Prostate gland (tissue), 2 donors: ENCODE results near the gene ATP5PD. TPM values are rescaled to one million over a fixed set of nuclear protein-coding genes. Genes with fewer than 3 reads are reported as not detected.
A peak's percentile ranks its signal among the peaks of the same experiment; 100 is the strongest.
"Not testable (repeated sequence)": the region's sequence is repeated elsewhere in the genome, so short reads cannot be mapped to it uniquely, and the experiment has no call there.

Source experiments
- DNase-seq: peaks from one replicate; pipeline ENCODE4 v3.0.0-alpha.2; 2019; ENCODE audit warnings: low spot score
- H3K27ac ChIP-seq, 2 donors: fragments of 200-600 bp; sonication (generic); 2 replicates each; pipeline ENCODE4 v1.5.1; 2017 to 2019
- H3K27me3 ChIP-seq: fragments of 200-600 bp; sonication (generic); replicated peaks from 2 replicates; pipeline ENCODE4 v1.5.1; 2019; ENCODE audit not compliant: insufficient read depth
- H3K36me3 ChIP-seq, 2 donors: fragments of 200-600 bp; sonication (generic); 1 replicate in 1 of 2; 2 replicates in 1 of 2; pipeline versions ENCODE4 v1.5.1 to v1.8.1; 2017 to 2019
- H3K4me1 ChIP-seq: fragments of 200-600 bp; sonication (generic); replicated peaks from 2 replicates; pipeline ENCODE4 v1.5.1; 2019
- H3K4me3 ChIP-seq, 2 donors: fragments of 200-600 bp; sonication (generic); 2 replicates each; pipeline ENCODE4 v1.5.1; 2017 to 2019
- H3K9me3 ChIP-seq: fragments of 200-600 bp; sonication (generic); 2 replicates; pipeline ENCODE4 v1.5.1; 2017
- POLR2A ChIP-seq: fragments of 450-650 bp; IDR thresholded peaks from one replicate; pipeline ENCODE4 v1.6.1; 2016; ENCODE audit warnings: antibody characterized with exemption, mild to moderate bottlenecking
- POLR2AphosphoS5 ChIP-seq: sonication (generic); formaldehyde crosslinking; IDR thresholded peaks from one replicate; pipeline ENCODE4 v1.6.1; 2017; ENCODE audit warnings: antibody characterized with exemption
- WGBS: methylation state at CpG from one replicate; pipeline ENCODE4 v1.1.5; 2018; 5-methylcytosine and 5-hydroxymethylcytosine counted together
- intact Hi-C: fragments of 100-400 bp; cut with DNase I; formaldehyde crosslinking; loops from one replicate; pipeline ENCODE4 v1.14.2; 2022
- total RNA-seq, 2 donors: library from RNA; depleted of rRNA; stranded (reverse); fragments of >200 nt; gene quantifications; one replicate each; pipeline ENCODE4 v1.1.0, GENCODE V29; 2016
- TF ChIP-seq, protein P1 (sequence below), 4 experiments: fragments of 200-600 bp in 2 of 4; fragments of 450-650 bp in 2 of 4; sonication (generic) in 2 of 4; IDR thresholded peaks; 1 replicate in 3 of 4; 2 replicates in 1 of 4; pipeline ENCODE4 v1.5.1; 2016 to 2019; ENCODE audit warnings: antibody characterized with exemption in 4 of 4, mild to moderate bottlenecking in 2 of 4, moderate library complexity in 2 of 4

ATP5PD gene
- total RNA-seq, 2 donors from 2014 or later: 116 to 201 TPM

DNA sequence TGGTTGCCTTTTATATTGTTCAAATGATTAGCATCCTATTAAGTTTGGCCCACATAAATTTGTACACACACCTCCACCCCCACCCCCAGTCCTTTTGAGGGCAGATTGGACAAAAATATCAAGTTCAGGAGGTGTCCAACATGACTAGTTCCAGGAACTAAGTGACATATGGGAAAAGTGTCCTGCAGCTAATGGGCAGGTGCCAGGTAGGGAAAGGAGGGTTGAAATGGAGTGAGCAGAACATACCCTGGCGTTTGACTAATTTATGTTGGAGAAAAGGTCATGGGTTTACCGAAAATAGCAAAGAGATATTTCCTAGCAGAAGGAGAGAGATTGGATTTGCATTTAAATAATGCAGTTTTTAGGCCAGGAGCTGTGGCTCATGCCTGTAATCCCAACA lies 5.2 kb upstream of the ATP5PD start:
- TF ChIP-seq POLR2A (no peak), POLR2AphosphoS5 (no peak)
- TF ChIP-seq, protein P1, sequence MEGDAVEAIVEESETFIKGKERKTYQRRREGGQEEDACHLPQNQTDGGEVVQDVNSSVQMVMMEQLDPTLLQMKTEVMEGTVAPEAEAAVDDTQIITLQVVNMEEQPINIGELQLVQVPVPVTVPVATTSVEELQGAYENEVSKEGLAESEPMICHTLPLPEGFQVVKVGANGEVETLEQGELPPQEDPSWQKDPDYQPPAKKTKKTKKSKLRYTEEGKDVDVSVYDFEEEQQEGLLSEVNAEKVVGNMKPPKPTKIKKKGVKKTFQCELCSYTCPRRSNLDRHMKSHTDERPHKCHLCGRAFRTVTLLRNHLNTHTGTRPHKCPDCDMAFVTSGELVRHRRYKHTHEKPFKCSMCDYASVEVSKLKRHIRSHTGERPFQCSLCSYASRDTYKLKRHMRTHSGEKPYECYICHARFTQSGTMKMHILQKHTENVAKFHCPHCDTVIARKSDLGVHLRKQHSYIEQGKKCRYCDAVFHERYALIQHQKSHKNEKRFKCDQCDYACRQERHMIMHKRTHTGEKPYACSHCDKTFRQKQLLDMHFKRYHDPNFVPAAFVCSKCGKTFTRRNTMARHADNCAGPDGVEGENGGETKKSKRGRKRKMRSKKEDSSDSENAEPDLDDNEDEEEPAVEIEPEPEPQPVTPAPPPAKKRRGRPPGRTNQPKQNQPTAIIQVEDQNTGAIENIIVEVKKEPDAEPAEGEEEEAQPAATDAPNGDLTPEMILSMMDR (IDR thresholded peaks at IDR 0.05): no peak
- Histone ChIP-seq H3K27me3 (no peaks in the 10 kb centered on the region), H3K4me3 (no peak overlapping the region), H3K27ac (no peak overlapping the region), H3K9me3 (no peaks in the 10 kb centered on the region), H3K36me3 (peaks cover 0 to 3% of the 10 kb centered on the region in 2 donors), H3K4me1 (no peaks in the 10 kb centered on the region)
- 77% methylated on average over 2 of the region's 2 CpGs for WGBS
- no peak for DNase-seq
- intact Hi-C loops: no loop called here

DNA sequence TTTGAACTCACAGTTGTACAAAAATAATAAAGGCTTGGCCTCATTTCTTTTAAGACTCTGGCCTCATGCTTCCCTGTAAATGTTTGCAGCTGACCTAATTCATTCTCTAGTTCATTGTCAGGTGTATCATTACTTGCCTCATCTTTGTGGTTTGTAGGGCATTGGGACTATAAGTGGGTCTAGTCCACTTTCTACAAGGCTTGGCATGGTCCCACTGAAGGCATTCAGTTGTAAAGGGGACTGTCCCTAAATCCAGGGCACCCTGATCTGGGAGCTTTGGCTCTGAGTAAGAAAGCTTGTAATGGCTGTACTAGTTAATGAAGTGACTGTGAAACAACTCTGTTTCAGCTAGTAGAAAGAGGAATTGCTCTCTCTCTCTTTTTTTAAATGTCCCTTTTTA lies 2.9 kb upstream of the ATP5PD start:
- no peak for DNase-seq
- no peak for TF ChIP-seq POLR2A
- TF ChIP-seq POLR2AphosphoS5: no peak
- TF ChIP-seq, protein P1 (IDR thresholded peaks at IDR 0.05): no peak
- no peaks in the 10 kb centered on the region for H3K27me3 ChIP-seq
- H3K4me3 ChIP-seq: no peak overlapping the region
- no peak overlapping the region for H3K27ac ChIP-seq
- peaks cover 0 to 3% of the 10 kb centered on the region in 2 donors for H3K36me3 ChIP-seq
- H3K4me1 ChIP-seq: no peaks in the 10 kb centered on the region
- H3K9me3 ChIP-seq: no peaks in the 10 kb centered on the region
- intact Hi-C loops: no loop called here

DNA sequence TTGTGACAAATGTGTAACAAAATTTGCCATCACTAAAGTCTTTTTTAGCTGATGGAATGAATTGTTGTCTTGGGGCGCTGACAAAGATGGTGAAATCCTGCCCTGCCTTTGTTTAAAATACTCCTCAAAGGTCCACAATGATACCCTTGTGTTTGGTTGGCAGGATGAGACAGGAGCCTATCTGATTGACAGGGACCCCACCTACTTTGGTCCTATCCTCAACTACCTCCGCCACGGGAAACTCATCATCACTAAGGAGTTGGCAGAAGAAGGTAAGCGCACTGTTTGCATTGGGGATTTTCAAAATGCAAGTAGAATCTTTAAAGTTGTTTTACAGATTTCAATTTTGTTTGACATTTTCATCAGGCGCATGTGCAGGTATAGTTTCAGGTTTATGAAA lies 2.3 kb upstream of the ATP5PD start:
- no peaks in the 10 kb centered on the region for H3K9me3 ChIP-seq
- TF ChIP-seq POLR2A: no peak
- no peak for TF ChIP-seq POLR2AphosphoS5
- TF ChIP-seq, protein P1 (IDR thresholded peaks at IDR 0.05): no peak

GRCh38 chr17:75048249-75048878 lies 1.6 kb upstream of the ATP5PD start:
- Histone ChIP-seq H3K36me3 (peaks cover 0 to 3% of the 10 kb centered on the region in 2 donors), H3K4me3 (peak overlapping the region; percentile 74 to 81), H3K9me3 (no peaks in the 10 kb centered on the region), H3K27me3 (no peaks in the 10 kb centered on the region), H3K27ac (peak overlapping the region in 1 of 2 donors; percentile 77), H3K4me1 (no peaks in the 10 kb centered on the region)
- 23% methylated on average over 5 of the region's 5 CpGs for WGBS
- no peak for TF ChIP-seq POLR2A
- TF ChIP-seq, protein P1 (IDR thresholded peaks at IDR 0.05): no peak
- peak; percentile 28 for TF ChIP-seq POLR2AphosphoS5
- no peak for DNase-seq
- intact Hi-C loops: no loop called here

More for the DNA sequence above, 2.3 kb upstream of the ATP5PD start:
- 59% methylated on average over 5 of the region's 5 CpGs for WGBS
- DNase-seq: no peak
- H3K27me3 ChIP-seq: no peaks in the 10 kb centered on the region
- no peak overlapping the region for H3K4me3 ChIP-seq
- peak overlapping the region in 1 of 2 donors; percentile 77 for H3K27ac ChIP-seq
- intact Hi-C loops: no loop called here
- no peaks in the 10 kb centered on the region for H3K4me1 ChIP-seq
- H3K36me3 ChIP-seq: peaks cover 0 to 3% of the 10 kb centered on the region in 2 donors

GRCh38 chr17:75047398-75048098 lies 779 bp upstream of the ATP5PD start:
- 2% methylated on average over 22 of the region's 38 CpGs for WGBS
- H3K4me3 ChIP-seq: peak overlapping the region; percentile 74 to 81
- no peaks in the 10 kb centered on the region for H3K9me3 ChIP-seq
- H3K27me3 ChIP-seq: no peaks in the 10 kb centered on the region
- intact Hi-C loops: no loop called here
- H3K27ac ChIP-seq: peak overlapping the region; percentile 77 to 86
- TF ChIP-seq, protein P1 (IDR thresholded peaks at IDR 0.05): no peak
- TF ChIP-seq POLR2A: no peak
- no peaks in the 10 kb centered on the region for H3K4me1 ChIP-seq
- no peak for DNase-seq
- H3K36me3 ChIP-seq: no peaks in the 10 kb centered on the region

GRCh38 chr17:75045946-75046406 lies 793 bp downstream of the ATP5PD start:
- DNase-seq, intact Hi-C loops, H3K9me3 ChIP-seq, H3K27me3 ChIP-seq, H3K4me1 ChIP-seq, H3K36me3 ChIP-seq: not testable (repeated sequence)
- WGBS: 15% methylated on average over 25 of the region's 25 CpGs
- Histone ChIP-seq H3K27ac (peak overlapping the region; percentile 77 to 86), H3K4me3 (peak overlapping the region; percentile 74 to 81)
